ENCODE data around the gene C12orf76.

DNA sequence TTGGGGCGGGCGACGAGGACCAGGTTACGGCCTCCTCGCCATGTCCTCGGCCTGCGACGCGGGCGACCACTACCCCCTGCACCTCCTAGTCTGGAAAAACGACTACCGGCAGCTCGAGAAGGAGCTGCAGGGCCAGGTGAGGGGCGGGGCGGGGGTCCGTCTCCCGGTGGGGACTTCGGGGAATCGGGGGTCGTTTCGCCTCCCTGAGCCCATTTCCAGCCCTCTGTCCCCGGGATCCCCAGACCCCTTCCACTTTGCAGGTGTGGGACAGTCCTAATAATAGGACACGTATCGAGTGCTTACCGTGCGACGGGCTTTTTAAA lies 48.7 kb downstream of the C12orf76 start:
- TF ChIP-seq, protein P1, sequence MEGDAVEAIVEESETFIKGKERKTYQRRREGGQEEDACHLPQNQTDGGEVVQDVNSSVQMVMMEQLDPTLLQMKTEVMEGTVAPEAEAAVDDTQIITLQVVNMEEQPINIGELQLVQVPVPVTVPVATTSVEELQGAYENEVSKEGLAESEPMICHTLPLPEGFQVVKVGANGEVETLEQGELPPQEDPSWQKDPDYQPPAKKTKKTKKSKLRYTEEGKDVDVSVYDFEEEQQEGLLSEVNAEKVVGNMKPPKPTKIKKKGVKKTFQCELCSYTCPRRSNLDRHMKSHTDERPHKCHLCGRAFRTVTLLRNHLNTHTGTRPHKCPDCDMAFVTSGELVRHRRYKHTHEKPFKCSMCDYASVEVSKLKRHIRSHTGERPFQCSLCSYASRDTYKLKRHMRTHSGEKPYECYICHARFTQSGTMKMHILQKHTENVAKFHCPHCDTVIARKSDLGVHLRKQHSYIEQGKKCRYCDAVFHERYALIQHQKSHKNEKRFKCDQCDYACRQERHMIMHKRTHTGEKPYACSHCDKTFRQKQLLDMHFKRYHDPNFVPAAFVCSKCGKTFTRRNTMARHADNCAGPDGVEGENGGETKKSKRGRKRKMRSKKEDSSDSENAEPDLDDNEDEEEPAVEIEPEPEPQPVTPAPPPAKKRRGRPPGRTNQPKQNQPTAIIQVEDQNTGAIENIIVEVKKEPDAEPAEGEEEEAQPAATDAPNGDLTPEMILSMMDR (IDR thresholded peaks at IDR 0.05), result no peak
- TF ChIP-seq POLR2A (IDR thresholded peaks at IDR 0.05), result no peak

All from suprapubic skin (tissue), 3 donors.